PC-3 (cell line): ENCODE measurements around the gene PRKCE. TPM values are rescaled to one million over a fixed set of nuclear protein-coding genes. Genes with fewer than 3 reads are reported as not detected.

ENCODE experiments used
- ATAC-seq: fragments of 200-7000 bp; cut with Tn5 transposase; 2 replicates; pipeline ENCODE4 v1.9.1; 2020; ENCODE audit warnings: mild to moderate bottlenecking, moderate library complexity
- BruUV-seq: library from RNA; stranded (reverse); fragments of 400-500 nt; replicated peaks from 2 replicates; lab custom pipeline; 2021; lab: Mats Ljungman, UMichigan
- CTCF ChIA-PET: fragments of 300-600 bp; sonication (Branson Sonifier 250); formaldehyde crosslinking; loops from one replicate; lab custom pipeline; 2022; ENCODE audit warnings: antibody characterized with exemption; lab: Charles Lee
- POLR2A ChIA-PET: fragments of 300-600 bp; sonication (Branson Sonifier 250); formaldehyde crosslinking; loops from one replicate; lab custom pipeline; 2022; ENCODE audit warnings: antibody characterized with exemption; ENCODE audit not compliant: unreplicated experiment; lab: Charles Lee
- DNase-seq: peaks from one replicate; pipeline ENCODE4 v3.0.0-alpha.2; 2015
- H2AFZ ChIP-seq: fragments of 300-600 bp; sonication (generic); 2 replicates; pipeline ENCODE4 v1.6.0; 2016; ENCODE audit warnings: antibody characterized with exemption, low read length
- H3F3A ChIP-seq: fragments of 300-600 bp; sonication (generic); one replicate; pipeline ENCODE4 v1.6.0; 2017; ENCODE audit warnings: antibody characterized with exemption, low read length, control low read depth, mild to moderate bottlenecking; ENCODE audit not compliant: unreplicated experiment
- H3K27ac ChIP-seq: fragments of 300-600 bp; sonication (generic); 2 replicates; pipeline ENCODE4 v1.5.1; 2016; ENCODE audit warnings: mild to moderate bottlenecking, low read length
- H3K27me3 ChIP-seq: fragments of 300-600 bp; sonication (generic); 2 replicates; pipeline ENCODE4 v1.6.1; 2016; ENCODE audit warnings: low read length, mixed read lengths
- H3K36me3 ChIP-seq: fragments of 300-600 bp; sonication (generic); 2 replicates; pipeline ENCODE4 v1.6.1; 2016; ENCODE audit warnings: low read depth, mixed run types, low read length, mixed read lengths
- H3K4me1 ChIP-seq: fragments of 300-600 bp; sonication (generic); 2 replicates; pipeline ENCODE4 v1.5.1; 2016; ENCODE audit warnings: low read length; ENCODE audit not compliant: insufficient read depth
- H3K4me2 ChIP-seq: fragments of 300-600 bp; sonication (generic); 2 replicates; pipeline ENCODE4 v1.6.0; 2016; ENCODE audit warnings: low read length
- H3K4me3 ChIP-seq: fragments of 300-600 bp; sonication (generic); 2 replicates; pipeline ENCODE4 v1.5.1; 2016; ENCODE audit warnings: mild to moderate bottlenecking, low read length, mixed read lengths
- H3K79me2 ChIP-seq: fragments of 300-600 bp; sonication (generic); 2 replicates; pipeline ENCODE4 v1.6.1; 2017; ENCODE audit warnings: low read length, mixed read lengths
- H3K9ac ChIP-seq: fragments of 300-600 bp; sonication (generic); 2 replicates; pipeline ENCODE4 v1.6.0; 2016; ENCODE audit warnings: mild to moderate bottlenecking, low read length
- H3K9me2 ChIP-seq: fragments of 300-600 bp; sonication (generic); replicated peaks from 2 replicates; pipeline ENCODE4 v1.6.1; 2016; ENCODE audit warnings: mixed run types, low read length, mixed read lengths
- H3K9me3 ChIP-seq: fragments of 300-600 bp; sonication (generic); 2 replicates; pipeline ENCODE4 v1.6.1; 2016; ENCODE audit warnings: low read length, mixed read lengths
- H4K20me1 ChIP-seq: fragments of 300-600 bp; sonication (generic); 2 replicates; pipeline ENCODE4 v1.6.1; 2016; ENCODE audit warnings: low read length, mixed read lengths
- CTCF ChIP-seq: fragments of 300-600 bp; sonication (generic); conservative IDR thresholded peaks from 2 replicates; pipeline ENCODE4 v1.5.1; 2017; ENCODE audit warnings: antibody characterized with exemption, low read depth, mild to moderate bottlenecking, low read length
- EZH2 ChIP-seq: fragments of 300-600 bp; sonication (generic); IDR thresholded peaks from one replicate; pipeline ENCODE4 v1.6.1; 2017; ENCODE audit warnings: antibody characterized with exemption, mild to moderate bottlenecking, low read length; ENCODE audit not compliant: unreplicated experiment
- EZH2phosphoT487 ChIP-seq: fragments of 300-600 bp; sonication (generic); IDR thresholded peaks from 2 replicates; pipeline ENCODE4 v1.6.1; 2018; ENCODE audit warnings: mild to moderate bottlenecking, antibody characterized with exemption, low read length, borderline replicate concordance
- intact Hi-C: fragments of 100-400 bp; cut with micrococcal nuclease; formaldehyde crosslinking; loops from 2 replicates; pipeline ENCODE4 v1.9.0; 2023
- total RNA-seq: library from RNA; depleted of rRNA; stranded (reverse); fragments of >200 nt; gene quantifications from 2 replicates; pipeline ENCODE4 v1.2.3, GENCODE V29; 2014

Gene PRKCE
- total RNA-seq, 1 experiment from 2014 or later: 7.0 TPM

GRCh38 chr2:45892757-45893156, 241.3 kb downstream of the PRKCE start:
- DNase-seq: no peak
- CTCF ChIA-PET: no interaction called here
- Histone ChIP-seq H3K9me3 (no peaks in the 10 kb centered on the region), H2AFZ (no peak overlapping the region), H3K9ac (no peak overlapping the region), H4K20me1 (no peaks in the 10 kb centered on the region), H3K9me2 (no peaks in the 10 kb centered on the region), H3F3A (no peaks in the 10 kb centered on the region), H3K79me2 (no peaks in the 10 kb centered on the region), H3K27ac (no peak overlapping the region), H3K4me1 (no peaks in the 10 kb centered on the region), H3K4me2 (no peak overlapping the region), H3K4me3 (no peak overlapping the region), H3K36me3 (no peaks in the 10 kb centered on the region), H3K27me3 (no peaks in the 10 kb centered on the region)
- BruUV-seq: no TSS peak
- no peak for ATAC-seq
- TF ChIP-seq EZH2phosphoT487: no peak
- no peak for TF ChIP-seq EZH2
- no peak for TF ChIP-seq CTCF
- POLR2A ChIA-PET: no interaction called here
- intact Hi-C loops: no loop called here

- H3K27me3 ChIP-seq: no peaks in the 10 kb centered on the region
- BruUV-seq: no TSS peak
- POLR2A ChIA-PET: no interaction called here
- no peaks in the 10 kb centered on the region for H3K36me3 ChIP-seq
- no peak for TF ChIP-seq EZH2phosphoT487
- no peak for TF ChIP-seq EZH2
- TF ChIP-seq CTCF: no peak
- H3F3A ChIP-seq: no peaks in the 10 kb centered on the region
- DNase-seq (no peak), ATAC-seq (no peak)
- H3K27ac ChIP-seq: no peak overlapping the region
- no peak overlapping the region for H2AFZ ChIP-seq
- no peak overlapping the region for H3K4me2 ChIP-seq
- no peaks in the 10 kb centered on the region for H3K79me2 ChIP-seq
- CTCF ChIA-PET: no interaction called here
- intact Hi-C loops: no loop called here
- H3K9ac ChIP-seq: no peak overlapping the region
- H4K20me1 ChIP-seq: no peaks in the 10 kb centered on the region
- H3K4me1 ChIP-seq: no peaks in the 10 kb centered on the region
- H3K9me3 ChIP-seq: no peaks in the 10 kb centered on the region
- no peak overlapping the region for H3K4me3 ChIP-seq
- no peaks in the 10 kb centered on the region for H3K9me2 ChIP-seq
Measured at GRCh38 chr2:45894211-45894610, 242.7 kb downstream of the PRKCE start.

- Histone ChIP-seq H3K9me3 (no peaks in the 10 kb centered on the region), H3K27ac (no peak overlapping the region), H3K36me3 (no peaks in the 10 kb centered on the region), H3K9ac (no peak overlapping the region), H3K27me3 (no peaks in the 10 kb centered on the region), H3K79me2 (no peaks in the 10 kb centered on the region), H3F3A (no peaks in the 10 kb centered on the region), H3K4me1 (no peaks in the 10 kb centered on the region), H3K9me2 (no peaks in the 10 kb centered on the region), H4K20me1 (no peaks in the 10 kb centered on the region), H2AFZ (no peak overlapping the region), H3K4me2 (no peak overlapping the region), H3K4me3 (no peak overlapping the region)
- TF ChIP-seq EZH2phosphoT487: no peak
- TF ChIP-seq CTCF: no peak
- no peak for TF ChIP-seq EZH2
- no peak for DNase-seq
- CTCF ChIA-PET: no interaction called here
- BruUV-seq: no TSS peak
- ATAC-seq: no peak
- POLR2A ChIA-PET: no interaction called here
- intact Hi-C loops: no loop called here
Measured at GRCh38 chr2:45895241-45895861, 243.9 kb downstream of the PRKCE start.
